GM13976 (cell line): ENCODE measurements around the gene P4HB.

Experiments used
- DNase-seq: peaks from one replicate; pipeline ENCODE4 v3.0.0; 2012; ENCODE audit warnings: low spot score
- CTCF ChIP-seq: IDR thresholded peaks from 2 replicates; pipeline ENCODE4 v1.5.1; 2012; ENCODE audit warnings: borderline replicate concordance, mild to moderate bottlenecking; ENCODE audit not compliant: insufficient read depth; ENCODE audit errors: extremely low read depth, missing control alignments, control extremely low read depth
- in situ Hi-C: fragments of 300-500 bp; cut with MboI; formaldehyde crosslinking; loops from one replicate; pipeline ENCODE4 v1.12.0; 2022; ENCODE audit warnings: low sequenced_read_pairs, mixed read lengths, inconsistent platforms; ENCODE audit not compliant: unreplicated experiment

The P4HB gene

GRCh38 chr17:81905424-81905875 lies 45.1 kb upstream of the P4HB start:
- TF ChIP-seq CTCF = no peak
- in situ Hi-C loops = no loop called here
- no peak for DNase-seq

DNA sequence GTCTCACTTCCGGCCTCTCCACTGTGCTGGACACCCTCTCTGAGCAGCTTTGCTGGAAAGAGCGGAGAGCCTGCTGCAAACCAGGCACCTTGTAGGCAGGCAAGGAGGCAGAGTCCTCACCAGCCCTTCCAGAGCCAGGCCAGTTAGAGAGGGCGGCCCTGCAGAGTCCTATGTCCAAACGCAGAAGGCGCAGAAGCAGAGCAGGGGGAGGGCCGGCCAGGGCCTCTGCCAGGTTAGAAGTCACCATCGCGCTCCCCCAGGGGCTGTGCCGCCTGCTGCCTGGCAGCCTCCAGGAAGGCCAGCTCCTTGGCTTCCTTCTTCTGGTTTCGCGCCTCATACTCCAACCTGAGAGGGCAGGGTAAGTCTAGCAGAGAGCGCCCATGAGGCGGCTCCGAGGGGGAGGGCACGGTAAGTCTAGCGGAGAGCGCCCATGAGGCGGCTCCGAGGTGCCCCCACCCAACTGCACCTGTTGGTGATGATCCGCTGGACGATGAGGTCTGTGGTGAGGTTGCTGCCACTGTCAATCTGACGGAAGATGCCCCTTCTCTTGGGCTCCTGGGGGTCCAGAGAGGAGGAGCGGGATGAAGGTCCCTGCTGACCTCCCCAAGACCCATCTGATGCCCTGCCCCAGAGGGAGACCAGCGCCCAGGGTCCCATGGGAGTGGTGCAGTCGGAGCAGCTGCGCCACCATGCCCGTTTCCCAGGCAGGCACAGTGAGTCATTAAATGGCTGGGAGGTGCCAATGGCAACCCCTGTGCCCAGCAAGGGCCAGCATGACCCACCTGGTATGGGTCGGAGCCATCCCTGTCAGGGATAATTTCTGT lies 44.5 kb upstream of the P4HB start:
- in situ Hi-C loops = no loop called here
- no peak for TF ChIP-seq CTCF

DNA sequence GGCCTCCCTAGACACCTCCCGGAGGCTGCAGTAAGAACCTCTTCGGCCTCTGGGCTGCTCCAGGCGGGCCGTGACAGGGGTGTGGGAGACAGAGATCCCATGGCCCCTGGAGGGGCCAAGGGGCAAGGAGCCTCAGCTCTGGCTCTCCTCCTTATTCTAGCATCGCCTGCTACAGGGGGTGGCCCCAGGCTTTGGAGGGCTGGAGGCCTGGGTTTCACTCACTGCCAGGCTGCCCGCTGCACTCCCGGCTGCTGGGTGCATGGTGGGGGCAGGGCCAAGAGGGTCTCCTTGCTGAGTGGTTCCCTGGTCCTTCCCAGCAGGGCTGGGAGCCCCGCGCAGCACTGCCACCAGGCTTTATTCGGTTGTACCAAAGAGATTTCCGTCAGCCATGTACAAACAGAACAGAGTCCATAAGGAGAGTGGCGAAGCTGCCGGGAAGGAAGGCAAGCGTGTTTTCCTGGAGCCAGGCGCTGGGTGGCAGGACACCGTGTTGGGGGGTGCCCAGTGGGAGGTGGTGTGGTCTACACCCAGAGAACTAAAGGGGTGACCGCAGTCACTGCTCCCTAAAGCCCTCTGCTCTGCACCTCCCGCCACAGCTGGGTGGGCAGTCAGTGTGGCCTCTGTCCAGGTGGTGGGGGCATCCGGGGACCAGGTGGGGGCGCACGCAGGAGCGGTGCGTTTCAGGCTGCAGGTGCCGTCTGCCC lies 43.7 kb upstream of the P4HB start:
- no peak for DNase-seq
- in situ Hi-C loops = no loop called here
- TF ChIP-seq CTCF = no peak

More for the DNA sequence above, 44.5 kb upstream of the P4HB start:
- no peak for DNase-seq

DNA sequence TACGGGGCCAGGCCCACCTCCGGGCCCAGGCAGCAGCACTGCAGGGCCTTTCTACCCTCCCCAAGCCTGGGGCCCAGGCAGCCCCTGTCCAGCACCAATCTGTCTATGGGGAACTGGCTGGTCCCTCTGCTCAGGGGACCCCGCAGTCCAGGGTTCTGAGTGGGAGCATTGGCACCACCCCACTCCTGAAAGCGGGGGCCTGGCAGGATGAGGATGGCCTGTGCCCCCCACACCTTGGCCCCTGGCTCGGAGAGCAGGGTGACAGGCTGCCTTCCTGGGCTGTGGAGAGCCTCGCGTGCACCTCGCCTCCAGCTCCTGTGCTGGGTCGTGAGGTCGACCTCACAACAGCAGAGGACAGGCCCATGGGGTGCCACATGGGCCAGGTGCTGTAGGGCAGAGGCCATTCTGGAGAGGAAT lies 43.1 kb upstream of the P4HB start:
- TF ChIP-seq CTCF = no peak
- no peak for DNase-seq
- in situ Hi-C loops = no loop called here

DNA sequence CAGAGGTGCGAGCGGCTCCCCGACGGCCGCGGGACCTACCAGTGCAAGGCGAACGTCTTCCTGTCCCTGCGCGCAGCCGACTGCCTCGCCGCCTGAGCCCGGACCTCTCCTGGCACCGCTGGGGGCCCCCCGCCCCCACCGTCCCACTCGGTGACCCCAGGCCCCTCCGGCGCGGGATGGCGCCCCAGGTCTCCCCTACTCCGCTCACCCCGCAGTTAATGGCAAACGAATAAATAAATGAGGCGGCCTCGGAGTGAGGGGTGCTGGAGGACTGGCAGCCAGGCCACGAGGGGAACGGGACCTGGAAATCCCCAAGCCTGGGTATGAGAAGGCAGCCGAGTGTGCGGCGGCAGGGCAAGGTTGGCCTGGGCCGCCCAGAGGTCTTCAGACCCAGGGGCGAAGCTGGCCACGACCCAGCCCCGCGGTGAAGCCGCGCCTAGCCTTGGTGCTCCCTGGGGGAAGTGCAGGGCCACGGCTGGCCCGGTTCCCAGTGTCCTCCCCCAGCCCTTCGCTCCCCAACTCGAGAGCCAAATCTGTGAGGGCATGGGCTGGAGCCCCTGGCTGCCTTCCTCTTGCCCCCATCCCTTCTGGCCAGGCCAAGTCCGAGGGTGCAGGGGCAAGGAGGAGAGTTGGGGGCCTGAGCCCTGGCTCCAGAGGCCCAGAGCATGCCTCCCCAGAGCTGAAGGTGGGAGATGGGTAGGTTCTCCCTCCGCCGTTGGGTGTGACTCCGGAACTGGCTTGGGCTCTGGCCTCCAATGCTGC lies 42.5 kb upstream of the P4HB start:
- TF ChIP-seq CTCF = no peak
- in situ Hi-C loops = no loop called here
- no peak for DNase-seq

GRCh38 chr17:81902023-81902652 lies 41.8 kb upstream of the P4HB start, which contains the start of gene NPB:
Gene NPB (plus strand): TSS chr17:81902238. CDS start chr17:81902278, 40 bp downstream.
- DNase-seq = peak; percentile 57
- in situ Hi-C loops = no loop called here
- TF ChIP-seq CTCF = no peak
